ENCODE data around the gene COPS3. TPM values are rescaled to one million over a fixed set of nuclear protein-coding genes. Genes with fewer than 3 reads are reported as not detected.

Gene COPS3
- total RNA-seq, 1 donor from 2014 or later: 83.8 TPM

- intact Hi-C loops (cut with DNase I): loop anchor here (2.0 kb wide), 2 partner anchors 14 to 24 kb away; no protein-coding TSS in a partner anchor
- DNase-seq (ENCODE audit: missing footprints): no peak
- no peak for ATAC-seq
Measured at GRCh38 chr17:17204635-17205231, 76.3 kb downstream of the COPS3 start.

- DNase-seq (ENCODE audit: missing footprints): no peak
- intact Hi-C loops (cut with DNase I): loop anchor here (2.0 kb wide), 2 partner anchors 13 to 25 kb away; no protein-coding TSS in a partner anchor
- peak; percentile 34 for ATAC-seq
Measured at GRCh38 chr17:17204041-17204591, 76.9 kb downstream of the COPS3 start.

GRCh38 chr17:17203173-17203730, 77.8 kb downstream of the COPS3 start:
- intact Hi-C loops (cut with DNase I): no loop called here
- ATAC-seq (peak; percentile 45), DNase-seq (ENCODE audit: missing footprints) (no peak)

- intact Hi-C loops (cut with DNase I): no loop called here
- no peak for DNase-seq (ENCODE audit: missing footprints)
- ATAC-seq: peak; percentile 42
Measured at GRCh38 chr17:17201907-17202306, 79.1 kb downstream of the COPS3 start.

- intact Hi-C loops (cut with DNase I): no loop called here
- no peak for ATAC-seq
Measured at GRCh38 chr17:17201271-17201670, 79.8 kb downstream of the COPS3 start.

GRCh38 chr17:17200831-17201230, 80.2 kb downstream of the COPS3 start:
- ATAC-seq (no peak), DNase-seq (ENCODE audit: missing footprints) (no peak)
- intact Hi-C loops (cut with DNase I): no loop called here

More at GRCh38 chr17:17201271-17201670, 79.8 kb downstream of the COPS3 start:
- DNase-seq (ENCODE audit: missing footprints): no peak

- ATAC-seq: no peak
- no peak for DNase-seq (ENCODE audit: missing footprints)
- intact Hi-C loops (cut with DNase I): no loop called here
Measured at GRCh38 chr17:17200311-17200710, 80.7 kb downstream of the COPS3 start.

- intact Hi-C loops (cut with DNase I): no loop called here
- no peak for ATAC-seq
Measured at GRCh38 chr17:17198281-17198680, 82.8 kb downstream of the COPS3 start.

GRCh38 chr17:17196776-17197175, 84.3 kb downstream of the COPS3 start:
- ATAC-seq: no peak
- intact Hi-C loops (cut with DNase I): no loop called here

More at GRCh38 chr17:17198281-17198680, 82.8 kb downstream of the COPS3 start:
- no peak for DNase-seq (ENCODE audit: missing footprints)

More at GRCh38 chr17:17196776-17197175, 84.3 kb downstream of the COPS3 start:
- DNase-seq (ENCODE audit: missing footprints): no peak

Other genes starting within 250 kb of the COPS3 start
- gene MPRIP, start 238.8 kb downstream of the COPS3 start, total RNA-seq: 312 TPM
- gene PLD6, start 74.9 kb downstream of the COPS3 start, total RNA-seq: 12.9 TPM
- 56.4 TPM for gene FLCN, start 44.1 kb downstream of the COPS3 start, total RNA-seq
- gene NT5M, start 22.1 kb upstream of the COPS3 start, total RNA-seq: 8.3 TPM
- gene MED9, start 195.8 kb upstream of the COPS3 start, total RNA-seq: 40.4 TPM
- gene RASD1, start 215.1 kb upstream of the COPS3 start, total RNA-seq: 45.3 TPM